Liver (tissue), 9 donors: Measurements from ENCODE around the gene EPC1. TPM values are rescaled to one million over a fixed set of nuclear protein-coding genes. Genes with fewer than 3 reads are reported as not detected.

Source experiments
- DNase-seq: peaks from one replicate; pipeline ENCODE4 v3.0.0-alpha.2; 2017; ENCODE audit warnings: low spot score
- H3K27ac ChIP-seq, 2 donors: one replicate each; pipeline ENCODE4 v1.7.0; 2013; ENCODE audit warnings: inconsistent platforms in 2 of 2, low read length in 2 of 2, control low read depth in 1 of 2, low read depth in 1 of 2, mild to moderate bottlenecking in 1 of 2
- H3K27me3 ChIP-seq, 4 donors: one replicate each; pipeline versions ENCODE4 v1.6.1 to v1.7.0; 2013; ENCODE audit warnings: low read length in 3 of 4, inconsistent platforms in 1 of 4, mild to moderate bottlenecking in 1 of 4, moderate library complexity in 1 of 4; ENCODE audit not compliant: control insufficient read depth in 4 of 4, insufficient read depth in 4 of 4
- H3K36me3 ChIP-seq, 4 donors: one replicate each; pipeline versions ENCODE4 v1.6.1 to v1.7.0; 2013; ENCODE audit warnings: low read length in 3 of 4, mild to moderate bottlenecking in 3 of 4, low read depth in 1 of 4, moderate library complexity in 1 of 4; ENCODE audit not compliant: control insufficient read depth in 4 of 4, insufficient read depth in 3 of 4
- H3K4me1 ChIP-seq, 4 donors: one replicate each; pipeline versions ENCODE4 v1.6.1 to v1.7.0; 2013; ENCODE audit warnings: low read length in 3 of 4, mild to moderate bottlenecking in 3 of 4, moderate library complexity in 1 of 4; ENCODE audit not compliant: control insufficient read depth in 4 of 4, insufficient read depth in 4 of 4
- H3K4me3 ChIP-seq, 3 donors: one replicate each; pipeline versions ENCODE4 v1.6.1 to v1.7.0; 2013; ENCODE audit warnings: low read length in 3 of 3, control low read depth in 1 of 3, low read depth in 1 of 3, mild to moderate bottlenecking in 1 of 3
- H3K9ac ChIP-seq, 2 donors: one replicate each; pipeline ENCODE4 v1.7.0; 2013; ENCODE audit warnings: low read length in 2 of 2, mild to moderate bottlenecking in 2 of 2, moderate library complexity in 2 of 2, control low read depth in 1 of 2, low read depth in 1 of 2
- H3K9me3 ChIP-seq, 4 donors: one replicate each; pipeline versions ENCODE4 v1.6.1 to v1.7.0; 2013; ENCODE audit warnings: low read length in 3 of 4; ENCODE audit not compliant: control insufficient read depth in 4 of 4
- EGR1 ChIP-seq, 2 donors: IDR thresholded peaks; 2 replicates each; pipeline ENCODE4 v1.6.1; 2016 to 2018; ENCODE audit warnings: antibody characterized with exemption in 2 of 2, low read depth in 2 of 2
- FOXA1 ChIP-seq: IDR thresholded peaks from 2 replicates; pipeline ENCODE4 v1.6.1; 2016; ENCODE audit warnings: antibody characterized with exemption
- FOXA2 ChIP-seq: IDR thresholded peaks from 2 replicates; pipeline ENCODE4 v1.6.1; 2016; ENCODE audit warnings: antibody characterized with exemption
- GABPA ChIP-seq, 2 donors: IDR thresholded peaks in 1 of 2; conservative IDR thresholded peaks in 1 of 2; 2 replicates each; pipeline ENCODE4 v1.6.1; 2016; ENCODE audit warnings: antibody characterized with exemption in 2 of 2, mild to moderate bottlenecking in 1 of 2, moderate library complexity in 1 of 2
- HNF4G ChIP-seq: IDR thresholded peaks from 2 replicates; pipeline ENCODE4 v1.6.1; 2016; ENCODE audit warnings: antibody characterized with exemption
- RAD21 ChIP-seq, 2 donors: IDR thresholded peaks; 2 replicates each; pipeline ENCODE4 v1.6.1; 2016; ENCODE audit warnings: antibody characterized with exemption in 2 of 2, mild to moderate bottlenecking in 2 of 2
- REST ChIP-seq: IDR thresholded peaks from 2 replicates; pipeline ENCODE4 v1.6.1; 2016; ENCODE audit warnings: antibody characterized with exemption, mild to moderate bottlenecking
- TAF1 ChIP-seq: conservative IDR thresholded peaks from 2 replicates; pipeline ENCODE4 v1.6.1; 2016; ENCODE audit warnings: antibody characterized with exemption, mild to moderate bottlenecking
- YY1 ChIP-seq: IDR thresholded peaks from 2 replicates; pipeline ENCODE4 v1.6.1; 2016; ENCODE audit warnings: antibody characterized with exemption, mild to moderate bottlenecking
- WGBS: extraction: QIAGEN DNeasy Blood & Tissue Kit; methylation state at CpG from one replicate; pipeline ENCODE4 v1.1.7; 2013; 5-methylcytosine and 5-hydroxymethylcytosine counted together
- polyA plus RNA-seq, 2 donors: library from polyadenylated mRNA; stranded (reverse) in 1 of 2; unstranded in 1 of 2; fragments of 200-250 nt in 1 of 2; fragments of >200 nt in 1 of 2; fragmentation: Nextera tagmentation in 1 of 2; extraction: Ambion mirVana in 1 of 2; gene quantifications; one replicate each; pipeline versions ENCODE4 v1.2.1 to v1.2.3, GENCODE V29; 2013 to 2015
- total RNA-seq, 2 donors: library from RNA; depleted of rRNA; stranded (reverse); fragments of >200 nt; gene quantifications; one replicate each; pipeline ENCODE4 v1.2.3, GENCODE V29; 2014
- TF ChIP-seq, protein P1 (sequence below): IDR thresholded peaks from 2 replicates; pipeline ENCODE4 v1.6.1; 2016; ENCODE audit warnings: antibody characterized with exemption
- TF ChIP-seq, protein P2 (sequence below): IDR thresholded peaks from 2 replicates; pipeline ENCODE4 v1.6.1; 2016; ENCODE audit warnings: antibody characterized with exemption
- TF ChIP-seq, protein P3 (sequence below): IDR thresholded peaks from 2 replicates; pipeline ENCODE4 v1.6.1; 2016; ENCODE audit warnings: antibody characterized with exemption
- TF ChIP-seq, protein P4 (sequence below): fragments of 150-350 bp; IDR thresholded peaks from 2 replicates; pipeline ENCODE4 v1.5.1; 2017; ENCODE audit warnings: improper control_type of control experiment, low read depth, low read length; ENCODE audit not compliant: missing input control
- donor health status: healthy.
- donor health status: healthy.
- donor health status: healthy.
- donor health status: healthy.
- donor health status: healthy.

EPC1 gene
- total and polyA plus RNA-seq, 4 donors, result 5.6 to 30.9 (median 16.0) TPM

DNA sequence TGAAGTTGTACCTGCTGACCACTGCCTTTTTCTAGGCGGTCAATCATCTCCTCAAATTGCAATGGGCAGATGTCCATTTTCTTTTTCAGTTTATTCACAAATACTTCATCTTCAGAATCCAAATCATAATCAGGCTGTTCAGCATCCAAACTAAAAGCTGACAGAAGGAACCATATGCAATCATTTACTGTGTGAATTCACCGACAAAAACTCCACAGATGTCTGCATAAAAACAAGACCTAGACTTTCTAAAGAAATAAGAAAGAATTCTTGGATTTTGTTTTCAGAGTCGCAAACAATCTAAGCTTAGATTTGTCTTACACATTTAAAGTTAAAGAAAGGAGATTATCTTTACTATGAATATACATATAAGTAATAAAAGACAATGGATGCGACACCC lies 53.4 kb downstream of the EPC1 start (continued):
- no peak for TF ChIP-seq REST
- no peak for TF ChIP-seq HNF4G

DNA sequence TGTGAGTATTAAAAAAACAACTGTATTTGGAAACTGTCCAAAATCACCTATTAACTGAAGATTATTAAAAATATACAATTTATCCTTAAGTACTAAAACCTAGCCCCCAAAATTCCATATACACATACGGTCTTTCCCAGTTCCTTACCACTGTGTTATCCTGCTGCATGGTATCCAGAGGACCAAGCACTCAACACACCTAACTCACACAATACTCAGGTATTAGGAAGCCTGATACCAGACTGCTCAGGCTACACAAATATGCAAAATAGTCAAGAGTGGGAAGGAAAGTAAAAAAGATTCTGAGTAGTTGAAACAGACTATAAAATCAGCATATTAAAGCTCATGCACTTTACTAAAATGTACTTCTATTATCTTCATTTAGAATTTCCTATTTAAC lies 67.2 kb downstream of the EPC1 start:
- H3K4me1 ChIP-seq, result no peaks in the 10 kb centered on the region
- DNase-seq, result no peak
- H3K9me3 ChIP-seq, result no peaks in the 10 kb centered on the region
- 91% methylated on average over 1 of the region's 1 CpG for WGBS
- H3K4me3 ChIP-seq, result no peak overlapping the region
- H3K27me3 ChIP-seq, result no peaks in the 10 kb centered on the region
- peaks cover 2 to 20% (median 9%) of the 10 kb centered on the region in 4 donors for H3K36me3 ChIP-seq
- TF ChIP-seq FOXA2 (no peak), RAD21 (IDR thresholded peaks at IDR 0.05) (no peak), HNF4G (no peak), EGR1 (IDR thresholded peaks at IDR 0.05; ENCODE audit: low read depth in 2 of 2) (no peak), TAF1 (no peak), YY1 (no peak), FOXA1 (no peak), GABPA (IDR thresholded peaks at IDR 0.05 in 1 of 2, conservative IDR thresholded peaks at IDR 0.05 in 1 of 2) (no peak), REST (no peak)
- TF ChIP-seq, protein P1, sequence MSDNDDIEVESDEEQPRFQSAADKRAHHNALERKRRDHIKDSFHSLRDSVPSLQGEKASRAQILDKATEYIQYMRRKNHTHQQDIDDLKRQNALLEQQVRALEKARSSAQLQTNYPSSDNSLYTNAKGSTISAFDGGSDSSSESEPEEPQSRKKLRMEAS, result no peak
- TF ChIP-seq, protein P2, sequence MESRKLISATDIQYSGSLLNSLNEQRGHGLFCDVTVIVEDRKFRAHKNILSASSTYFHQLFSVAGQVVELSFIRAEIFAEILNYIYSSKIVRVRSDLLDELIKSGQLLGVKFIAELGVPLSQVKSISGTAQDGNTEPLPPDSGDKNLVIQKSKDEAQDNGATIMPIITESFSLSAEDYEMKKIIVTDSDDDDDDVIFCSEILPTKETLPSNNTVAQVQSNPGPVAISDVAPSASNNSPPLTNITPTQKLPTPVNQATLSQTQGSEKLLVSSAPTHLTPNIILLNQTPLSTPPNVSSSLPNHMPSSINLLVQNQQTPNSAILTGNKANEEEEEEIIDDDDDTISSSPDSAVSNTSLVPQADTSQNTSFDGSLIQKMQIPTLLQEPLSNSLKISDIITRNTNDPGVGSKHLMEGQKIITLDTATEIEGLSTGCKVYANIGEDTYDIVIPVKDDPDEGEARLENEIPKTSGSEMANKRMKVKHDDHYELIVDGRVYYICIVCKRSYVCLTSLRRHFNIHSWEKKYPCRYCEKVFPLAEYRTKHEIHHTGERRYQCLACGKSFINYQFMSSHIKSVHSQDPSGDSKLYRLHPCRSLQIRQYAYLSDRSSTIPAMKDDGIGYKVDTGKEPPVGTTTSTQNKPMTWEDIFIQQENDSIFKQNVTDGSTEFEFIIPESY, result no peak
- TF ChIP-seq, protein P3, sequence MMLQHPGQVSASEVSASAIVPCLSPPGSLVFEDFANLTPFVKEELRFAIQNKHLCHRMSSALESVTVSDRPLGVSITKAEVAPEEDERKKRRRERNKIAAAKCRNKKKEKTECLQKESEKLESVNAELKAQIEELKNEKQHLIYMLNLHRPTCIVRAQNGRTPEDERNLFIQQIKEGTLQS, result no peak
- TF ChIP-seq, protein P4, sequence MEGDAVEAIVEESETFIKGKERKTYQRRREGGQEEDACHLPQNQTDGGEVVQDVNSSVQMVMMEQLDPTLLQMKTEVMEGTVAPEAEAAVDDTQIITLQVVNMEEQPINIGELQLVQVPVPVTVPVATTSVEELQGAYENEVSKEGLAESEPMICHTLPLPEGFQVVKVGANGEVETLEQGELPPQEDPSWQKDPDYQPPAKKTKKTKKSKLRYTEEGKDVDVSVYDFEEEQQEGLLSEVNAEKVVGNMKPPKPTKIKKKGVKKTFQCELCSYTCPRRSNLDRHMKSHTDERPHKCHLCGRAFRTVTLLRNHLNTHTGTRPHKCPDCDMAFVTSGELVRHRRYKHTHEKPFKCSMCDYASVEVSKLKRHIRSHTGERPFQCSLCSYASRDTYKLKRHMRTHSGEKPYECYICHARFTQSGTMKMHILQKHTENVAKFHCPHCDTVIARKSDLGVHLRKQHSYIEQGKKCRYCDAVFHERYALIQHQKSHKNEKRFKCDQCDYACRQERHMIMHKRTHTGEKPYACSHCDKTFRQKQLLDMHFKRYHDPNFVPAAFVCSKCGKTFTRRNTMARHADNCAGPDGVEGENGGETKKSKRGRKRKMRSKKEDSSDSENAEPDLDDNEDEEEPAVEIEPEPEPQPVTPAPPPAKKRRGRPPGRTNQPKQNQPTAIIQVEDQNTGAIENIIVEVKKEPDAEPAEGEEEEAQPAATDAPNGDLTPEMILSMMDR, result no peak
- no peak overlapping the region for H3K9ac ChIP-seq
- H3K27ac ChIP-seq, result no peak overlapping the region
